GM19099 (cell line): Measurements from ENCODE around the gene RAB9B.

ENCODE experiments used
- POLR2A ChIP-seq: IDR thresholded peaks from 3 replicates; pipeline ENCODE4 v1.6.1; 2011; ENCODE audit warnings: low read depth; ENCODE audit not compliant: insufficient read length; ENCODE audit errors: extremely low read depth

The RAB9B gene

GRCh38 chrX:103825881-103826280 lies 6.2 kb downstream of the RAB9B start:
- TF ChIP-seq POLR2A, result no peak

DNA sequence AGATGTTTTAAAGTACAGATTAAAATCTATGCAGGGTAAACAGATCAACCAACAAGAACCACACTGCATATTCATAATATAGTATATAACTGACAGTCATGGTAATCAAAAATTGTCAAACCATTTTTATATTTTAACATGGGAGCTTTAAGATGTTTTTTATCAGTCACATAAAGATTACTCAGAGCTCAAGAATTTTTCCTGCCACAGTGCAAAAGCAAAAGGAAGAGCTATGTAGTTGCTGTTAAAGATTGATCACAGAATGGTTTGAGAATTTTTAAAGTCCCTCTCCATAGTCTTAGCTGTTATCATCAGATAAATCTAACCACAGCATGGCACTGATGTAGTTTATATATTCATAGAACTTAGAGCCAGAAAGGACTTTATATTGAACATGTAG lies 8.5 kb downstream of the RAB9B start:
- TF ChIP-seq POLR2A, result no peak

DNA sequence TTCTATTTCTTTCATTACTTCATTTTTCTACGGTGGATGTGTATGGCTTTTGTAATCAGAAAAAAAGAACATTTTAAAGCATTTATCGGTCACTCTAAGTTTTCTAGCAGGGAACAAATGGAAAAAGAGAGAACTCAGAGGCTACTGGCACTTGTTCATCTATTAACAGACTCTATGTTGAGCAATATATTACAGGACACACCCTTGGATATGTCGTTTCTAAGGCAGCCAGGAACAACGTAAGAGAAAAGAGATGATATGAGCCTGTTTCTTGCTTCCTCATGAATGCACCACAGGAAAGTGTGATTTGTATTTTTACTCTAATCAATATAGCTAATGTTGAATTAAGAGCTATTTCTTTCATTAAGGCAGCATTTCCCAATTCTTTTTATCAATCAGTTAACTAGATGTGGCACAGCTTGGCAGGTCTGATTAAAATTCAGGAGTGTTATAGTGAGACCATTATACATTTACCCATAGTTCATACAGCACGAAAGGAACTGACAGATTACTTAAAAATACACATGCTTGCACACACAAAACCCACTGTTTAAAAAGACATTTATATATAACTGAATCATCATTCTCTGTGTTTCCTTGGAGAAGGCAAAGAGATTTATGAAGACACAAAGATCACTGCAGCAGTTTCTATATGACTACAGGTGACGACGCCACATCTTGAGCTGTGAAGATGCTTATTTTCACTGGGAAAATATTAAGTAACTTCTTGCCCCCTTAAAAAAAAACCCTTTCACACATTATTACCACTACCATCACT lies 13.0 kb downstream of the RAB9B start:
- TF ChIP-seq POLR2A, result no peak

DNA sequence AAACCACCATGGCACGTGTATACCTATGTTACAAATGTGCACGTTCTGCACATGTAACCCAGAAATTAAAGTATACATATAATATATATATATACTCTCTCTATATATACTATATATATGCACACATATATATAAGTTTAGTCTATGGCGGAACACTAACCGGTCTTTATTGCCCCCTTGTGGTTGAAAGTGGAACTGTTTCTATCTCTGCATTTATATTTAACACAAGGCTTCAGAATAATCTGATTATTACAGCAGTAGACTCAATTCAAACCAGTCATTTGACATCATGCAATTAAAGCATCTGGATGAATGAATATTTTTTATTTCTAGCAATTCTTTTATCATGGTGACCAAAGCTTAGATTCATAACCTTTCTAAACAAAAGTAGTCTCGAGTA lies 14.6 kb downstream of the RAB9B start:
- TF ChIP-seq POLR2A, result no peak

DNA sequence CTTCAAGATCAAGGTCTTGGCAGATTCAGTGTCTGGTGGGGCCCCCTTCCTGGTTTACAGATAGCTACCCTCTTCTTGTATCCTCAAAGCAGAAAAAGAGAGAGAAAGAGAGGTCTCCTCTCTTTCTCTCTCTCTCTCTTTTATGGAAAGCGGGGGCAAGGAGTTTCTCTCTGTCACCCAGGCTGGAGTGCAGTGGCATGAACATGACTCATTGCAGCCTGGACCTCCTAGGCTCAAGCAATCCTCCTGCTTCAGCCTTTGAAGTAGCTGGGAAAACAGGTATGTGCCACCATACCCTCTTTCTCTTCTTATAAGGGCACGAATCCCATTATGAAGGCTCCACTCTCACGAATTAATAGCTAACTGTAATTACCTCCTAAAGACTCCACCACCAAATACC lies 20.2 kb downstream of the RAB9B start:
- TF ChIP-seq POLR2A, result no peak

DNA sequence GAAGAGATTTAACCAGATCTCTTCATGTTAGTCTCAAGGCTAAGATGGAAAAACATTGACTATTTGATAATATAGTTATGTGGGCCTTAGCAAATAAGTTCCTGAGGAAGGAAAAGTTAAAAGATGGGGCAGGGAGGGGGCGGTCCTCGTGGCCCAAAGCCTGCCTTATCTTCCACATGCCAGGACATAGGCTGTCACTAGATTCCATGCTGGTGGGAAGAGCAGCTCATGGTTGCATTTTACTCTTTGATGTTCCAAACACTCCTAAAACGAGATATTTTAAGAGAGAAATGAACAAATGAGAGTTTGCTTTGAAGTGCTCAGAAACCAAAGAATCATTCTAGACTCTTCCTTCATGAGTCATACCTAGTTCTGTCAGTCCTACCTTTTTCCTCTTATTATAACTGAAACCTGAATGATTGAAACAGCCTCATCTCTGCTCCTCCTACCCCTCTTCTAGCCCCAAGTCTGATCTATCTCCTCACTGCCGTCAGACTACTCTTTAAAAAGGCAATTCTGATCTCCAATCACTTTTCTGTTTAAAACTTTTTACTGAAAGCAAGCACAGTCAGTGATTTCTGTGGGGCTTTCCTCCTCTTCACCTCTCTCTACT lies 25.1 kb downstream of the RAB9B start:
- no peak for TF ChIP-seq POLR2A

DNA sequence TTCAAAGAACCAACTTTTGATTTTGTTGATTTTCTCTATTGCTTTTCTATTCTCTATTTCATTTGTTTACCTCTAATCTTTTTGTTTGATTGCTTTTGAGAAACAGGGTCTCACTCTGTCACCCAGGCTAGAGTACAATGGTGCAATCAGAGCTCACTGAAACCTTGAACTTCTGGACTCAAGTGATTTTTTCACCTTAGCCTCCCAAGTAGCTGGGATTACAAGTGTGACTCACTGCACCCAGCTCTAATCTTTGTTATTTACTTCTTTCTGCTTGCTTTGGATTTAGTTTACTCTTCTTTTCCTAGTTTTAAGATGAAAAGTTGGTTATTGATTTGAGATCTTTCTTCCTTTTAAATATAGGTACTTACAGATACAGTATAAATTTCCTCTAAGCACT lies 26.2 kb downstream of the RAB9B start:
- TF ChIP-seq POLR2A, result no peak

GRCh38 chrX:103800318-103800717 lies 31.7 kb downstream of the RAB9B start:
- TF ChIP-seq POLR2A, result no peak

DNA sequence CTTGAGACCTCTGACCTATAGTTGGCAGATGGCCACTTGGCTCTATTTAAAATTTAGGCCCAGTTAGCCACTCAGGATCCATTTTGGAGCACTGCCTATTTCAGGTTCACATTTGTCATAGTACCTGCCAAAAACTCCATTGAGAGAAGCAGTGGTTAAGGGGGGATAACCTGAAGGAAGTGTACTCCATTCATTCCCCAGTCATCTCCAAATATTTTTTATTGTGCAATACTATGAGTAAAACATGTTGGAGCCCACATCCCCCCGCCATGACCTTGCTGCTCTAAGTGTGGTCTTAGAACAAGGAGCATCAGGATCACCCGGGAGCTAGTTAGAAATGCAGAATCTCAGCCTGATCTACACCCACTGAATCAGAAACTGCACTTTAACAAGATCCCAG lies 34.4 kb downstream of the RAB9B start:
- no peak for TF ChIP-seq POLR2A

DNA sequence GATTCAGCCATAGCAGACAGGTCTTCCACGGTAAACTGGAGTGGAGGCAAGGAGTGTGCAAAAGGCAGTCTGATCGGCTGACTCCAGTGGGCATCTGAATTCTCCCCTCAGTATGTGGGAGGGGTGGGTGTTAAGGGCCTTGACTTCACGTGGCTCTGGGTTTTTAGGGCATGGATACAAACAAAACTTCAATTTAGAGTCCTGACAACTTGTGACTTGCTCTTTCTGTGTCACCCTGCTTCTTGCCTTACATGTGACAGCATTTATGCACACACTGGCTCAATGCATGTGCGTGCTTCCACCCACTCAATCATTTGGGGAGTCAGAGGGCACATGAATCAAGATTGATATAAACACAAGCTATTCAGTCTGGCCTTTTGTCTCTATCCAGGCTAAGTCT lies 37.9 kb downstream of the RAB9B start:
- TF ChIP-seq POLR2A, result no peak

DNA sequence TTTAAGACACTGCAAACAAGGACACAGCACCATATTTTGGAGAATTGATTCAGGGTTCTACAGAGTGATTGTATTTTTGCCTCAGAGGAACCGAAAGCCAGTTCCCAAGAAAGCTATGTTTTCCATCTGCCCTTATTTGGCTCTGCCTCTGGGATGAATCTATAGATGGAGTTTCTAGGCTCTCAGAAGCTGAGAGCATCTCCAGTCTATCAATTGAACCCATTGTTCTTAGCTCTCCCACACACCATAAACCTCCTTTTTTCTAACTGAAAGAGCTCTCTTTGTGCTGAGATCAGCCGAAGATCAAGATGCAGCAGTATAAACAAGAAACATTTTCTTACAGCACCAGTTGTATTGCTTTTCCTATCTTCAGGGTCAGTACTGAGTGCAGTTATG lies 38.5 kb downstream of the RAB9B start:
- TF ChIP-seq POLR2A, result no peak

DNA sequence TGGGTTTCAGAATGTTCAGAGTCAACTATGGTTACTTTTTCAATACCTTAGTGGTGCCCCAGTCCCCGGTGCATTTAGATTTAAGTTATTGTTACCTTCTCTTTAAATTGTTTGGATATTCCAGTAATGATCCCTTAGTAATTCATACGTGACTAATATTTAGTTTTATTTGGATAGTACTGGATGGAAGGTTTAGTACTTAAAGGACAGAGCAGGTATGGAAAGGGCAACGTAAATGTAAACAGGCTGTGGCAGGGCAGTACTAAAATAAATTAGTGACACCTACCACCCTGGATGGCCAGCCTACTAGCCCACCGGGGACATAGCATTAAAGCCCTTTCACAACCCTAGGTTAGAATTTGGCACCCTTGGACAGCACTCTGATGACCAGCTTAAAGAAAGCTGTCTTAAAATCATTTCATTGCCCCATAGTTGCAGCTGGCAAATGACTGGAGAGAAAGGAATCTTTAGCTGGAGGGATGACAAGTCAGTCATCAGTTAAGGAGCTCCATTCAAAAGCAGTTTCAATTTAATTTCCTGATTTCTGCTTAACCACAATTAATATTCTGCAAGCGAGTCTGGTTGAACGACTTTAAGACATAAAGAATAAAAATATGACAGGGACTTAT lies 39.0 kb downstream of the RAB9B start:
- TF ChIP-seq POLR2A, result no peak

GRCh38 chrX:103791826-103792485 lies 40.1 kb downstream of the RAB9B start:
- no peak for TF ChIP-seq POLR2A

- no peak for TF ChIP-seq POLR2A
These were observed 40.8 kb downstream of the RAB9B start for GRCh38 chrX:103791228-103791627.

DNA sequence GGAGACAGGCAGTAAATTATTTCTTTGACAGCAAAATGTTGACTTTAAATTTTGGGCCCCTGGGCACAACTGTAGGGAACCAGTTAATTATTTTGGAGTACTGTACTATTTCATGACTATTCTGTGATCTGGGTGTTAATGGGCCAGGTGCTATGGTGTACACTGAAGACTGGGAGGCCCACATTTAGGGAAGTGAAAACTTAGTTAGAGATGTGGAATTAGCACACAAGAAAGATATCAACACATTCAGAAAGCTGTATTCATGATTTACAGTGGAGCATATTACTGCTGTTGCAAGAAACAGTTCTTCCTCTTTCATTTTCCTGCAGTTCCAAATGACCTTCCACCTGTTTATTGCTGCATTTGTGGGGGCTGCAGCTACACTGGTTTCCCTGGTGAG lies 43.1 kb downstream of the RAB9B start:
- TF ChIP-seq POLR2A, result no peak

DNA sequence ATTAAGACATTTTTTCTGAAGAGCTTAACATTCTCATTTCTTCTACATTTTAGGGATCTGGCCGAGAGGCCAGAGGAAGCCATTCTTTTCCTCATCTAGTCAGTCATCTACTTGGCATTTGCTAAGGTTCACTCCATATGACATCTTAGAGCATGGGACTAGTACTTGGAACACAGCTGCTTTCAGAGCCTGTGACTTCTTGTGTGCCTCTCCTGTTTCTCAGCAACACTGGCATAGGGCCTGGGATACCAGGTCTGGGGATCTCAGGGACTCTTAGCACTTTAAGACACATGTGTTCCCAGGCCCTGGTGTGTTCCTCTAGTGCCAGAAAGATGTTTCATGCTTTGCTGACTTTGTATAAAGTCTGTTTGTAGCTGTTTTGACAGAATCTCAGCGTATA lies 48.1 kb downstream of the RAB9B start:
- no peak for TF ChIP-seq POLR2A
